Left renal pelvis (tissue), 4 donors: Measurements from ENCODE around the gene PARVA. TPM values are rescaled to one million over a fixed set of nuclear protein-coding genes. Genes with fewer than 3 reads are reported as not detected.

Experiments used
- DNase-seq, 4 donors: peaks; one replicate each; pipeline ENCODE4 v3.0.0-alpha.2; 2013; ENCODE audit warnings: low read depth in 4 of 4, low spot score in 3 of 4
- polyA plus RNA-seq, 4 donors: library from polyadenylated mRNA; unstranded; fragments of 120-200 nt; gene quantifications; one replicate each; pipeline ENCODE4 v1.2.1, GENCODE V29; 2013; ENCODE audit not compliant: insufficient read length in 4 of 4

Gene PARVA
- polyA plus RNA-seq, 4 donors: 110 to 170 (median 123) TPM

DNA sequence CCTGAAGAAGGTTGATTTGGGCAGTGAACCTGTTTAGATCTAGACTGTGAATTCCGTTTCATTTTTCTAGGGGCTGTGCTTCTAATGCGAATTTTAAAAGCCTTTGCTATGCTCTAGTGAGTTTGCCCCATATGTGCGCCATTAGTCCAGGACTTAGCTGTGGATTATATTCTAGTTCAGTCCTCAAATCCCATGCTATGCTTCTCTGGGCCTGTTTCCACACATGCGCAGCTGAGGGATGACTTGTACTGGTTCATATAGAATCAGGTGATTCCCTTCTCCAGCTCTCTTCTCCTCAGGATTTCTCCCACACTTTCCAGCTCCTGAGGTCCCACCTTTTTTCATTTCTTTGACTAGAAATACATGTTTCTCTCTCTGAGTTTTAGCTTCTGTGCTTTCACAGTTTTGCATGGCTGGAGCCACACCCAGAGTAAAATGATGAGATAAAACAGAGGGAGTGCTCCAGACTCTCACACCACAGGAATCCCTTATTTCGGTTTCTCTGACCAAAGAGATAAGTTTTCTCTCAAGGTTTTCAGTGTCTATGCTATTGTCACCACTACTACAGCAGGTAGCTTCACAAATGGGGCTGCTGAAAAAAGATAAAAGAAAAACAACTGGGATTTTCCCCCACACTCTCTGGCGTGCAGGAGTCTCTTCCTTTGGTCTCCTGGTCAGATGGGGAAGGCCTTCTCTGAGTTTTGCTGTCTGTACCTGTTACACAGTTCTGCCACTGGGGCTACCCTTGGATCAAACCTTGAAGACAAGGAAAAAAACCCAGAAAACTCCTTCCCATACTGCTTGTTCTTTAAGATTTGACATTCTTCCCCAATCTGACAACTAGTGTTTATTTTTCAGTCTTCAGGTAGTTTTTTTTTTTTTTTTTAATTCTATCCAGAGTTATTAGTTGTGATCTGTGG lies 200.6 kb downstream of the PARVA start:
- no peak for DNase-seq

GRCh38 chr11:12581416-12581815 lies 204.0 kb downstream of the PARVA start:
- no peak for DNase-seq

GRCh38 chr11:12581923-12582322 lies 204.6 kb downstream of the PARVA start:
- DNase-seq: peak in 1 of 4 donors; percentile 35
